DMS114 treated with DMSO at 0.1 percent for 48 hours (cell line): ENCODE measurements around the gene QRICH1.

ENCODE experiments used
- DNase-seq: peaks from one replicate; lab custom pipeline; 2025; ENCODE audit not compliant: unreplicated experiment; lab: John Stamatoyannopoulos, UW

QRICH1 gene

DNA sequence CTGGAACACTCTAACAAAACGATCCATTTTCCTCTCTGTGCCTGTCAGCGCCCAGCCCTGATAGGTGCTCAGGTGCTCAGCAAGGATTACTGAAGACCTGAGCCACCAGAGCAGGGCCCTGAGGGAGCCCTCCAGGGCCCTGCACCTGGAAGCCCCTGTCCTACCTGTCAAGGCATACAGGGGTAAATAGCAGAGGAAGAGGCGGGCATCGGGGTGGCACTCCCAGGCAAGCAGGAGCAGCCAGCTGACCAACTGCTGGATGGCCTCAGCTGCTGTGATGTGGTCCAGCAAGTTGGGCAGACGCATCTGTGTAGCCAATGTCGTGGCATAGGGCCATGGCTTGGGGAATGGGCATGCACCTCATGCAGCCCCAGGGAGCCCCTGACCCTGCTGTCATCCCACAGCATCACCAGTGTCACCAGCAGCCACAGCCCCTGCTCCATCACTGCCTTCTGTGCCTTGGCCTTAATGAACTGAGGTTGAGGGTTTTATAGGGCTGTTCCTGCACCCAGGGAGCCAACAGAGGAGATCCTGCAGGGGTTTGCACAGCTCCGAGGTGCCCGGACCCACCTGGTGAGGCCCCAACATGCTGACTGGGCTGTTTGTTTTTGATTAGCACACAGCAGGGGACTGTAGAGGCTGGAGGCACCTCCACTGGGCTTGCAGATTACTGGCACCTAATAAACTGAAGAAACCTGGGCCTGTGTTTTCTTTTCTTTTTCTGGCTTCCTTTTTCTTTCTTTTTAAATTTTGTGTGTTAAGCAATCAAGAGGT lies 94.6 kb downstream of the QRICH1 start:
- DNase-seq: no peak

DNA sequence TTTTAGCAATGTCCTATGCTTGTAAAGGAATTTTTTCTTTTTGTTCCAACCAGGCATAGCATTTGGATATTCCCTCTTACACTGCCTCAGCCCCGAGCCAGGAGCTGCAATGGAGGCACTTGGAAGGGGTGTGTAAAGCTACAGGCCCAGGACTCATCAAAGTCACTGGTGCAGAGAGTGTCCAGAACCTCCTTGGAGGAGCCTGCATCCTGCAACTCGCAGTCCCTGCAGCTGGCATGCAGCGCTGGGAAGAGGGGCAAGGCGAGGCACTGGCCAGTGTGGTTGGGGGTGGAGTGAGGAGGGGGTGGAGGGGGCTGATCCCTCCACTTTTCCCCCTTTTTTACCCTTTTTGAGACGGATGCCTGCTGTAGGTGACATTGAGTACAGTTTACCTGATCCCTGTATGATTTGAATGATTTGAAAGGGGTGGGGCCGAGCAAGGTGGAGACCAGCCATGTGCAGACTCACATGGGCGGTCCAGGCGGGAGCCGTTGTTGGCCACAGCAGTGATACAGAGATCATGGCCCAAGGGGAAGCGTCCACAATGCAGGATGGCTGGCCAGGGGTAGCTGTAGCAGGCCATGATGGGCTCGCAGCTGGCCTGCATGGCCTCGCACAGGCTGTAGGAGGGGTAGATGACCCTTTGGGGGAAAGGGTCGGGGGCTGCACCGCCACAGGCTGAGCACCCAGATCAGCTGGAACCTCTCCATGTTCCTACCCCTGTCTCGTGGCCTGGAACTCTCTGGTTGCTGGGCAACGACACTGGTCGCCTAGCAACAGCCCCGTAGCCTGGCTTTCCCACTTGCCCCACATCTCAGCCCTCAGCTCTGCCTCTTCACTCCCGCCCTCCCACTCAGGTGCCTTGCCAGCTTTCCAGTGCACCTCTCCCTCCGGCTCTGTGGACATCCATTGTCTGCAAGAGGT lies 95.9 kb downstream of the QRICH1 start:
- no peak for DNase-seq

DNA sequence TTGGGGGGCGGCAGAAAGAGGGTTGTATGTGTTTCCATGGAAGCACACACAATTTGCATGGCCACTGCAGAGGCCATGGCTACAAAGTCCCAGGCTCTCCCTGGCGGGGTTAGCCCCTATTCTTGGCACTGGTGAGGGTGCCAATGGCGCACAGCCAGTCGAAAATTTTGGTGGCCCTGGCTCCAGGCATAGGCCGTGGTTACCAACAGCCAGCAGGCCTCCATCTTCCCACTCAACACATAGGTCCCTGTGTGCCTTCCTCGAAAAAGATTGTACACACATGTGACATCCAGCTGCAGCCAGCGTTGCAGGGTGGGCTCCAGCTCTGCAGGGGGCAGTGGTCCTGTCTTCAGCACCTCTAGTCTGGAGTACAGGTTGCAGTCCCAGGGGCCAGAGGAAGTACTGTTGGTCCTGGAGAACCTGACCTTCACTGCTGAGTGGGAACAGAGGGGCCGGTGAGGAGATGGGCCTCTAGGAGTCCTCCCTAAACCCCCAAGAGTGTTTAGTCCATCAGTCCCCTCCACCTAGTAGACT lies 96.7 kb downstream of the QRICH1 start:
- DNase-seq: no peak

DNA sequence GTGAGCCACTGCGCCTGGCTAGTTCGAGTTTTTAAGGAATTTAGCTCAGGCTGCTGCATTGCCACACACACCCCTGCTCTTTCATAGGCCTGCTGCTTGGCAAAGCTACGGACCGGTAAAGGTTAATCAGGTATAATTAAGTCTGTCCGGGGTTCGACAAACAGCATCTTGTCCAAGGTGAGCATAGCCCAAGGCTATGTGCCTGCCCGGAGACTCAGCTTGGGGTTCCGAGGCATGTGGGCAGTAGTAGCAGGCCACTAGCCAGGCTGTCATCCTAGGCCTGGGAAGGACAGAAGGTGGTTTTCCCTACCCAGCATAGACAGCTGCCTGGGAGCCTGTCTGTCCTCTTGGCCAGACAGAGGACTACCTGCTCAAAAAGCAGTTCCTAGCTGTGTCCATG lies 97.2 kb downstream of the QRICH1 start:
- DNase-seq: no peak

DNA sequence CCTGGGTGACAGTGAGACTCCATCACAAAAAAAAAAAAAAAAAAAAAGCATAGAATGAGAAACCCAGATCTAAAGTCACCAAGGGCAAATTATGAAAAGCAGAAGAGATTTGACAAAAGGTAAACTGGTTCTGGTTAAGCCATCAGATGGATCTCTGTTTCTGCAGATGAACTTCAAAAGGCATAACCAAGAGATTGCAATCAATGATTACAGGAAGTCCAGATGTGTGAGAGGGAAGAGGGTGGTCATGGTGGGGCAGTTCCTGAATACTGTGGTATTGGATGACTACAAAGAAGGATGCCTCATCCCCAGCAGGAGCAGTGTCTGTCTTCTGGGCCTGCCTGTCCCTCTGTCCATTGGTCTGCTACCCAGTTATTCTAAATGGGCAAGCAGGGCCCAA lies 100.0 kb downstream of the QRICH1 start:
- DNase-seq: no peak

DNA sequence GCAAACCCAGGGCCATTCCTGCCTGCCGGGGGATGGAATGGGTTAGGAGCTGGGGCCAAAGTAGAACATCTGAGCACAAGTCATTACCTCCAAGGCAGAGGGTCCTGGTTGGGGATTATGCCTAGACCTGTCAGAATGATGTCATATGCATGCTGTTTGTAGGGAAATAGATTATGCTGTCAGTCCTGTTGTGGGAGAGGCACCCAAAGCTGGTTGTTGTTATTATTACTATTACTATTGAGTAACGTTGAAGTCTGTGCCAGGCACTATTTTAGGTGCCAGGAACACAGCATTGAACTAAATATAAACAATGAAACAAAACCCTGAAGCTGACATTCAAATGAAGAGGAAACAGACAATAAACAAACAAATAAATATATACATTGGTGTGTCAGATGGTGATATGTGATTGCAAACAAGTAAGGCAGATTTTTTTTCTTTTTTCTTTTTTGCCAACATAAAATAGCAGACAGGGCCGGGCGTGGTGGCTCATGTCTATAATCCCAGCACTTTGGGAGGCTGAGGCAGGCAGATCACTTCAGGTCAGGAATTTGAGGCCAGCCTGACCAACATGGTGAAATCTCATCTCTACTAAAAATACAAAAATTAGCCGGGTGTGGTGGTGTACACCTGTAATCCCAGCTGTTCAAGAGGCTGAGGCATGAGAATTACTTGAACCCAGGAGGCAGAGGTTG lies 101.9 kb downstream of the QRICH1 start:
- DNase-seq: no peak

DNA sequence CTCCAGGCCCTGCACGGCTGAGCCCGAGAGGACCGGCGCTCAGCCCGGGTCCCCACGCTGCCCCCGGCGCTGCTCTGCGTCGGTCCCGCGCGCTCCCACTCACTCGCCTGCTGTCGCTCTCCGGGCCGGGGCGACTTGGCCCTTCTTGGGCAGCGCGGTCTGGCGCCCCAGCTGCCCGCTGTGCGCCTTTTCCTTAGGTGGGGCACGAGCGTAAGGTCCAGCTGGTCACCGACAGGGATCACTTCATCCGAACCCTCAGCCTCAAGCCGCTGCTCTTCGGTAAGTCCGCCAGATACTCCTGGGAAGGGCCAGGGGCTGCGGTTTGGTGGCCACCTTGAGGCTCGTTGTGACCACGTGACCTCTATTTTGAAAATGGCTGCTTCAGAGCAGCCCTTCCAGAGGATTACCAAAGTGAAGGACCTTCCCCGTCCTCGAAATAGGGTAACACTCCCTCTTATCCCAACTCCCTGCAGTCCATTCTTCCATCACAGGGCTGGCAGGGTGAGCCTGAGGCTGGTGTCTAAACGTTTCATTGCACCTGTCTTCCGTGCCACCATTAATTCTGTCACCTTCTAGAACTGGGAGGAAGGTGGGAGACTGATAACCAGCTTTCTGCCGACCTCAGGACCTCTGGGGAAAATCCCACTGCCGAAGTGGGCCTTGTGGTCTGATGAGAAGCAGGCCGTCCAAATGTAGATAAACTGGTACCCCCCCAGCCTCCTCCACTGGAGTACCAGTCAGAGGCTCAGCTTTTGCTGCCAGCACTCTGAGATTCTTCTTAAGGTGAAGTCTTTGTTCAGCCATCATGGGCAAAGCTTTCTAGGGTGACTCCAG lies 103.0 kb downstream of the QRICH1 start:
- peak; percentile 17 for DNase-seq

DNA sequence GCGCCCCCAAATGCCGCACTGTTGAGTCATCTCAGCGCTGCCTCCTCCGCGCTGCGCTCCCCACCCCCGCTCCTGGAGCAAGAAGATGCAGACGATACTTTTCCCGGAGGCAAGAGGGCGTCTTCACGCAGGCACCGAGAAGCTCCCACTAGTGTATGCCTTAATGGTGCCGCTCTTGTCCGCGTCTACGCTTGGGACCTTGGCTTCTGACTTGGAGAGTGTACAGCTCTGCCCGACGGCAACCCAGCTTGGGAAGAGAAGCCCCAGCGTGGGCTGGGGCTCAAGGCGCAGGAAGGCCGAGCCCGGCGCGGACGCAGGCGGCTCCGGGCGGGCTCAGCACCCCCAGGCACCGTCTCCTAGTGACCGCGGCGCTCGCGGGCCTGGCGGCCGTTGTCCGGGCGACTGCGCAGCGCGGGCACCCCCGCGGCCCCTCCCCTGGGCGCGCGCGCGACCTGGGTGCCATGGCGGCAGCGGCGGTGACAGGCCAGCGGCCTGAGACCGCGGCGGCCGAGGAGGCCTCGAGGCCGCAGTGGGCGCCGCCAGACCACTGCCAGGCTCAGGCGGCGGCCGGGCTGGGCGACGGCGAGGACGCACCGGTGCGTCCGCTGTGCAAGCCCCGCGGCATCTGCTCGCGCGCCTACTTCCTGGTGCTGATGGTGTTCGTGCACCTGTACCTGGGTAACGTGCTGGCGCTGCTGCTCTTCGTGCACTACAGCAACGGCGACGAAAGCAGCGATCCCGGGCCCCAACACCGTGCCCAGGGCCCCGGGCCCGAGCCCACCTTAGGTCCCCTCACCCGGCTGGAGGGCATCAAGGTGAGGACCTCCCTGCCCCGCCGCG lies 103.9 kb downstream of the QRICH1 start, which contains the start of gene P4HTM:
Gene P4HTM, plus strand, starts transcription at position 446 of the 840 bp plus-strand sequence. Its CDS starts 16 bp downstream, at position 462.
- peak; percentile 50 for DNase-seq

DNA sequence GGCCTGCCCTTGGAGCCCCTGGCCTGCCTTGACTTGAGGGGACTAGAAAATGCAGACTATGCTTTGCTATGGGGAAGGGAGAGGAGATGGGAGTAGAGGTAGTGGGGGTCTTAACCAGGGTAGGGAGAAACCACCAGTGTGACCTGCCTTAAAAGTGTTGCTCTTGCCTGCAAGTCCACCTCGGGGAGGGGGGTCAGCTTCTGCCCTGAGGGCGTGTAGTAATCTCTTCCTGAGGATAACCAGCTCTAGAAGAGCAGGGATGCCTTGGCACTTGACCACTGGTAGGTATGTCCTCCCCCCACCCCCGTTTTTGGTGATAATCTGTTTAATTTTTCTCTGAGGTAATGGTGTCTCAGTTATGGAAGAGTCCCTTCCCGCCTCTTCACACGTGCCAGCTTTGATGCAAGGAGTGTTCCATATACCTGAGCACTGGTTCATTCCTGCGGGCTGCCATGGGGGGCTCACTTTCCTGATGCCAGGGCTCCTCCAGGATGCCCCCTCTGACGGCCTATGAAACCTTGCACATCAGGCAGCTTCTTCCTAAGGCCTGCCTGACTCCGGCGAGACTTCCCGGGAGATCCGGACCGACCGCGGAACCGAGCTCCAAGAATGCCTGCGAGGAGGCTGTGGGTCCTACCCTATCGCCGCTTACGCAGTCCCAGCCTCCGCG lies 104.6 kb downstream of the QRICH1 start:
- no peak for DNase-seq

DNA sequence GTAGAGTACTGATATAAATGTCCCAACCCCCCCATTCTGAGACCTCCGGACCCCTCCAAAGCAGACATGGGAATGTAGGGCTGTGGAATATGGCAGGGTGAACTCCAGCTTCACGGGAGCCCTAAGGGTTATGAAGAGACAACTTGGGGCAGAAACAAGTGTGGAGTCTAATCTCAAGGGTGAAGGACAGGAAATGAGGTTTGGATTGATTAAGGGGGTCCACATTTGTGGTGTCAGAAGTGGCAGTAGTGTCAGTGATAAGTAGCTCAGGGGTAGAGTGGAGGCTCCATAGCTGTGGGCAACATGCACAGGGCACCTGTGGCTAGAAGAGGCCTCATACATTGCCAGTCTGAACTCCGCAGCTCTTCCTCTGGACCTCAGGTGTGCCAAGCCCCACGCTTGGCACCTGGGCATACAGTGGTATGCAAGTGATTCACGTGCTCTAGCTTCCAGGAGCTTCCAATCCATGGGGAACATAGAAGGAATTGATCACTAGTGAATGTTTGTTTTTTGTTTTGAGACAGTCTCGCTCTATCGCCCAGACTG lies 108.0 kb downstream of the QRICH1 start:
- DNase-seq: no peak

DNA sequence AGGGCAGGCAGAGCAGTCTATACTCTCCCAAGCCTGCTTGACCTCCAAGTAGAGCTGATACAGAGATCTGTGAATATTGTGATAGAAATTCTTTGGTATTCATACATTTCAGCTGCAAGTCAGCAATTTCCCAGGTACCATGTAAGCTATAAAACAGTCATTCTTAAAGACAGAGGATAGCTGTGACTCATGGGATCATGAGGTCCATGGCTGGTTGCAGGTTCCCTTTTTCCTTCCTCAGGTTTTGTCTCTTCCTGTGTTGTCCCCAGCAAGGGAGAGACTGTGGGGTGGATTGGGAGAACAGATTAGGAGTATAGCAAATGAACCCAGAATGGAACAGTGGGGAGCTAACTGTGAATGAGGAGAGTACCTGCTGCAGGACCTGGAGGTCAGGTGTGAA lies 109.2 kb downstream of the QRICH1 start:
- no peak for DNase-seq

DNA sequence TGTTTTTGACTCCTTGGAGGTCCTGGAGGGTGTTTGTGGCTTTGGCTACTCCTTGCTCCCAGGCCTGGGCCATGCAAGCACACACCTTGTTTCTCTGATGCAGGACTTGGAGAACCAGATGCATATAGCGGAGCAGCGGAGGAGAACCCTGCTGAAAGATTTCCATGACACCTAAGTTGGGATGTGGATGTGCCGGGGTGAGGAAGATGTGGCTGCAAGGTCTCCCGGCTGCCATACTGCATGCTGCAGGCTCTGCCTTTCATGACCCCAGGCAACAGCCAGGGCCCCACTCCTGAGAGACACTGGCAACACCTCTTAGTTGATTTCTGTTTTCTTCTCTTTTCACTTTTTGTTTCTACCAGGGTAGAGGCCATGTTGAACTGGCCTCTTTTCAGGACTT lies 110.8 kb downstream of the QRICH1 start:
- no peak for DNase-seq

DNA sequence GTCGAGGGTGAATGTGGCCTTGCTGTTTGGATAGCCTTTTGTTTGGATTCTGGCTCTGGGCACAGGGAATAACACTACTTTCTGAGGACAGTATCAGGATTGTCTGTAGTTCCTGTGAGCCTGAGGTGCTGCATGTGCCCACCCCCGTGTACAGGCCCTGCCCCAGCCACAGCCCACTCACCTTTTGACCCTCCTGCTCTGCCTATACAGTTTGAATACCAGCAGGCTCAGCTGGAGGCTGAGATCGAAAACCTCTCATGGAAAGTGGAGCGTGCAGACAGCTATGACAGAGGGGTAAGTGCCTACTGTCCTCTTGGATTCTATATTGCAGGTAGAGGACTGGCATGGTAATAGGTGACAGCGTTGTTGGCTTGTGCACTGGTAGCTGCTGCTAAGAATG lies 111.2 kb downstream of the QRICH1 start:
- no peak for DNase-seq

DNA sequence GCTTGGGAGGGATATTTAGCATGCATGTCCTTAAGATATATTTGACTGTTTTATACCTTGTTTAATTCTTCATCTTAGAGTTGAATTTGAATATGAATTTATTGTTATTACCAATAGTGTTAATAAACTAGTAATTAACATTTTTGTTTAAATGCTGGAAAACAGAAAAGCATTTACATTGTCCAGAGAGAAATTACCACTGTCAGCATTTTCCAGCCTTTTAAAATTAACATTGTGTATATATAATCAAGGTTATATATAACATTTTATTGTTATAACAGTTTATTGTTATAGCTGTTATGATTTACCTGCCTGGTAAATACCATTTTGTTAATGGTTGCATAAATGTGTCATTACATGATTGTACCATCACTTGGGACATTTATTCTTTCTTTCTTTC lies 111.9 kb downstream of the QRICH1 start:
- DNase-seq: no peak

DNA sequence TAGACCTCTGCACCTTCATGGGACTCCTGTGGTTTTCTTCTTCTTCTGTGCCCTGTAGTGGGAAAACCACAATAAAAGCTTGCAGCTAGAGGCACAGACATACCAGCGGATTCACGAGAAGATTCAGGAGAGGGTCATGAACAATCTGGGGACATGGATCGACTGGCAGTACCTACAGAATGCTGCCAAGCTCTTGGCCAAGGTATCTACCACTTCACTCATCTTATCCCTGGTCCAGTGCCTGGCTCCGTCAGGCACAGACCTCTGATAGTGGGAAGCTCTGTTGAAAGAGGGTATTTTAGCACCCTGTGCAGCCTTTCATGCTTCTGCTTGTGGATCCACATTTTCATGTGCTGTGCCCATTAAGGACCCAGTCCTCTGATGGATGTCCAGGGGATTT lies 113.6 kb downstream of the QRICH1 start:
- no peak for DNase-seq
